Measurements from ENCODE around the gene DCTD. TPM values are rescaled to one million over a fixed set of nuclear protein-coding genes. Genes with fewer than 3 reads are reported as not detected.

DCTD gene
- total and polyA plus RNA-seq, 2 donors (not counting 1 experiment from before 2014, with no cell fraction given), result 88.8 to 182 TPM

- no peaks in the 10 kb centered on the region for H4K20me1 ChIP-seq (ENCODE audit: control insufficient read depth, extremely low read depth, insufficient read depth, low read length)
- TF ChIP-seq, protein P1, sequence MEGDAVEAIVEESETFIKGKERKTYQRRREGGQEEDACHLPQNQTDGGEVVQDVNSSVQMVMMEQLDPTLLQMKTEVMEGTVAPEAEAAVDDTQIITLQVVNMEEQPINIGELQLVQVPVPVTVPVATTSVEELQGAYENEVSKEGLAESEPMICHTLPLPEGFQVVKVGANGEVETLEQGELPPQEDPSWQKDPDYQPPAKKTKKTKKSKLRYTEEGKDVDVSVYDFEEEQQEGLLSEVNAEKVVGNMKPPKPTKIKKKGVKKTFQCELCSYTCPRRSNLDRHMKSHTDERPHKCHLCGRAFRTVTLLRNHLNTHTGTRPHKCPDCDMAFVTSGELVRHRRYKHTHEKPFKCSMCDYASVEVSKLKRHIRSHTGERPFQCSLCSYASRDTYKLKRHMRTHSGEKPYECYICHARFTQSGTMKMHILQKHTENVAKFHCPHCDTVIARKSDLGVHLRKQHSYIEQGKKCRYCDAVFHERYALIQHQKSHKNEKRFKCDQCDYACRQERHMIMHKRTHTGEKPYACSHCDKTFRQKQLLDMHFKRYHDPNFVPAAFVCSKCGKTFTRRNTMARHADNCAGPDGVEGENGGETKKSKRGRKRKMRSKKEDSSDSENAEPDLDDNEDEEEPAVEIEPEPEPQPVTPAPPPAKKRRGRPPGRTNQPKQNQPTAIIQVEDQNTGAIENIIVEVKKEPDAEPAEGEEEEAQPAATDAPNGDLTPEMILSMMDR (conservative IDR thresholded peaks at IDR 0.05 in 1 of 2, IDR thresholded peaks at IDR 0.05 in 1 of 2; ENCODE audit: low read depth in 1 of 2, low read length in 2 of 2), result no peak
- TF ChIP-seq EZH2 (IDR thresholded peaks at IDR 0.05; ENCODE audit: low read length, missing control alignments), result no peak
Observed at GRCh38 chr4:182898479-182898799, 18.7 kb downstream of the DCTD start.

DNA sequence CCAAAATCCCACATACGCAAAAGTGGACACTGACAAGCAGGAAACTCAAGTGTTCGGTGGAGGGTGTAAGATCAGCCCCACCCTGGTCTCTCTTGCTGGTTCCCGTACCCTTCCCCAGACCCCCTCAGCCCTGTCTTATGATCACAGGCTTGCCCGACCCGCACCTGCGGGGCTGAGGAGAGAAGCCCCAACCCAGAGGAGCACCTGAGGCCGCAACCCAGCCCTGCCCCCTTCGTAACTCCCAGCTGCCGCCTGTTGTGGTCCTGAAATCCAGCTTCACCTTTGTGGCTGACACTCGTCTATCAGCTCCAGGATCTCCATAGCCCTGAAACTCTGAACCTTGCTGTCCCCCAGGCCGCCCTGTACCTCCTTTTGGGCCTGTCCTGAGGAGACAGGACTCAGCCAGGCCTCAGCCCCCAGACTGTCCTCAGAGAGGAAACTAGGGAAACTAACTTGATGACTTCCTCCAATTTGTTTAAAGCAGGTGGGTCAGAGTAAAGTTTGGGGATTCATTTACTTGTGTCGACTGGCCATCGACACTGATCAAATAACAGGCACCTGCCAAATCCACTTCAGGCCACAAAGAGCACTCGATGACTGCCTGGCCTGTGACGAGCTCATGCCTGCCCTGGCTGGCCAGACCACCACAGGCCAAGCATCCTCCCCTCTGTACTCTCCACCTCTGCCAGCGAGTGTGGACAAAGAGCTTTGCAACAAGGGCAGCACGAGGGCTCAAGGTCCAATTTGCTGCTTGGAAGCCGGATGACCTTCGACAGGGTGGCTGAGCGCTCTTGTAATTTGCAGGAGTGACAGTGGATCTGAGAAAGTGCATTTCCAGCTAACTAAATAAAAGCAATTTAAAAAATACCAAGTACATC lies 19.3 kb downstream of the DCTD start:
- H3K79me2 ChIP-seq (ENCODE audit: control insufficient read depth, insufficient read depth, low read length), result peaks cover 2% of the 10 kb centered on the region
- H3K27me3 ChIP-seq (ENCODE audit: control insufficient read depth, insufficient read depth, low read length), result no peaks in the 10 kb centered on the region
- H3K4me3 ChIP-seq (replicated peaks in 1 of 4; ENCODE audit: control extremely low read depth in 1 of 4, insufficient read depth in 1 of 4, low read depth in 3 of 4, low read length in 4 of 4), result no peak overlapping the region
- no peaks in the 10 kb centered on the region for H4K20me1 ChIP-seq (ENCODE audit: control insufficient read depth, extremely low read depth, insufficient read depth, low read length)
- H2AFZ ChIP-seq (ENCODE audit: low read length), result no peak overlapping the region
- H3K36me3 ChIP-seq (ENCODE audit: control insufficient read depth, insufficient read depth, low read length), result peaks cover 12% of the 10 kb centered on the region
- H3K9ac ChIP-seq (ENCODE audit: insufficient read depth, low read length), result no peak overlapping the region
- no peaks in the 10 kb centered on the region for H3K9me3 ChIP-seq (ENCODE audit: control insufficient read depth, insufficient read depth, low read depth, low read length)
- no peak overlapping the region for H3K4me2 ChIP-seq (ENCODE audit: extremely low read depth, insufficient read depth, low read length)
- TF ChIP-seq, protein P1 (conservative IDR thresholded peaks at IDR 0.05 in 1 of 2, IDR thresholded peaks at IDR 0.05 in 1 of 2; ENCODE audit: low read depth in 1 of 2, low read length in 2 of 2), result no peak
- TF ChIP-seq EZH2 (IDR thresholded peaks at IDR 0.05; ENCODE audit: low read length, missing control alignments), result no peak
- H3K4me1 ChIP-seq (ENCODE audit: control insufficient read depth, extremely low read depth, insufficient read depth, low read length), result no peaks in the 10 kb centered on the region
- DNase-seq (ENCODE audit: low read depth in 2 of 2), result no peak
- no peak overlapping the region for H3K27ac ChIP-seq (ENCODE audit: insufficient read depth, low read length)

More at GRCh38 chr4:182898479-182898799, 18.7 kb downstream of the DCTD start:
- H3K4me3 ChIP-seq (replicated peaks in 1 of 4; ENCODE audit: control extremely low read depth in 1 of 4, insufficient read depth in 1 of 4, low read depth in 3 of 4, low read length in 4 of 4), result no peak overlapping the region
- no peaks in the 10 kb centered on the region for H3K4me1 ChIP-seq (ENCODE audit: control insufficient read depth, extremely low read depth, insufficient read depth, low read length)
- H3K27me3 ChIP-seq (ENCODE audit: control insufficient read depth, insufficient read depth, low read length), result no peaks in the 10 kb centered on the region
- H3K9ac ChIP-seq (ENCODE audit: insufficient read depth, low read length), result no peak overlapping the region
- H3K9me3 ChIP-seq (ENCODE audit: control insufficient read depth, insufficient read depth, low read depth, low read length), result no peaks in the 10 kb centered on the region
- DNase-seq (ENCODE audit: low read depth in 2 of 2), result no peak
- H3K79me2 ChIP-seq (ENCODE audit: control insufficient read depth, insufficient read depth, low read length), result peaks cover 2% of the 10 kb centered on the region
- H3K36me3 ChIP-seq (ENCODE audit: control insufficient read depth, insufficient read depth, low read length), result peaks cover 16% of the 10 kb centered on the region
- no peak overlapping the region for H3K27ac ChIP-seq (ENCODE audit: insufficient read depth, low read length)
- H2AFZ ChIP-seq (ENCODE audit: low read length), result no peak overlapping the region
- no peak overlapping the region for H3K4me2 ChIP-seq (ENCODE audit: extremely low read depth, insufficient read depth, low read length)

- DNase-seq (ENCODE audit: low read depth in 2 of 2), result no peak
- H3K27me3 ChIP-seq (ENCODE audit: control insufficient read depth, insufficient read depth, low read length), result no peaks in the 10 kb centered on the region
- H3K4me3 ChIP-seq (replicated peaks in 1 of 4; ENCODE audit: control extremely low read depth in 1 of 4, insufficient read depth in 1 of 4, low read depth in 3 of 4, low read length in 4 of 4), result no peak overlapping the region
- H3K36me3 ChIP-seq (ENCODE audit: control insufficient read depth, insufficient read depth, low read length), result peaks cover 8% of the 10 kb centered on the region
- no peaks in the 10 kb centered on the region for H4K20me1 ChIP-seq (ENCODE audit: control insufficient read depth, extremely low read depth, insufficient read depth, low read length)
- no peak overlapping the region for H3K4me2 ChIP-seq (ENCODE audit: extremely low read depth, insufficient read depth, low read length)
- no peak overlapping the region for H2AFZ ChIP-seq (ENCODE audit: low read length)
- H3K79me2 ChIP-seq (ENCODE audit: control insufficient read depth, insufficient read depth, low read length), result peaks cover 2% of the 10 kb centered on the region
- H3K4me1 ChIP-seq (ENCODE audit: control insufficient read depth, extremely low read depth, insufficient read depth, low read length), result no peaks in the 10 kb centered on the region
- no peaks in the 10 kb centered on the region for H3K9me3 ChIP-seq (ENCODE audit: control insufficient read depth, insufficient read depth, low read depth, low read length)
- no peak overlapping the region for H3K9ac ChIP-seq (ENCODE audit: insufficient read depth, low read length)
- no peak overlapping the region for H3K27ac ChIP-seq (ENCODE audit: insufficient read depth, low read length)
- no peak for TF ChIP-seq EZH2 (IDR thresholded peaks at IDR 0.05; ENCODE audit: low read length, missing control alignments)
- TF ChIP-seq, protein P1 (conservative IDR thresholded peaks at IDR 0.05 in 1 of 2, IDR thresholded peaks at IDR 0.05 in 1 of 2; ENCODE audit: low read depth in 1 of 2, low read length in 2 of 2), result no peak
Observed at GRCh38 chr4:182896421-182896820, 20.8 kb downstream of the DCTD start.

Measured in fibroblast of lung (primary cell).